Measurements from ENCODE around the gene GRM7. TPM values are rescaled to one million over a fixed set of nuclear protein-coding genes. Genes with fewer than 3 reads are reported as not detected.

The GRM7 gene
- total RNA-seq, 4 donors from 2014 or later: 0.29 to 15.8 (median 0.67) TPM

DNA sequence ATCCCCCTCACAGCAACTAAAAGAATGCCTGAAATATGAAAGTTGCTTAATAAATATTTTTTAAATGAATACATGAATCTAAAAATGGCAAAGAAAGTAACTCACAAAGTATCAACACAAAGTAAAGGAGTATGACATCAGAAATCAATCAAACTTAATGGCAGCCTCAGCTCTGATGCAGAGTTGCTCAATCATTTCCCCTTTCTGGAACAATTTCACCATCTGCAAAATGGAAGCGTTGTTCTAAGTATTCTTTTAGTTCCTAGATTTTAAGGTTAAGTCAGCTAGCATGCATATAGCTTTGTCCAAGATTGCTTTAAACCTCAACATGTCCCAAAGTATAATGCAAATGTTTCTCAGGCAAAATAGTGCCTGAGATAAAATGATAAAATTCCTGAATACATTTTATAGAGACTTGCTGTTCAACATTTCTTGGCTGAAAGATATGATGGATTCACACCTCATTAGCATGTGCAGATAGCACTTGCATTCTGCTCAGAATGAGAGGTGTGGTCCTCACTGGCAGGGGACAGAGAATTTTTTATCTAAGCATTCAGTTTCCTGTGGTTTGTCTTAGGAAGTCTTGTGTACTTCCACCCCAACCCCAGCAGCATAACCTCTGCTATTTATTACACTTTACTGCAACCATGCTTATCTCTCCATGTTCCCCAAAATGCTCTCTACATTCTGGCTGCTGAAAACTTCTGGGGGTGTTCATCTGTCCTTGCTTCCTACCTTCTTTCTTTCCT lies 429.3 kb downstream of the GRM7 start:
- Histone ChIP-seq H3K4me3 (no peak overlapping the region), H3K36me3 (no peaks in the 10 kb centered on the region), H3K9me3 (no peaks in the 10 kb centered on the region), H3K27ac (no peak overlapping the region), H3K4me1 (no peaks in the 10 kb centered on the region), H3K27me3 (no peaks in the 10 kb centered on the region)
- no peak for TF ChIP-seq POLR2A (IDR thresholded peaks at IDR 0.05)
- TF ChIP-seq, protein P1, sequence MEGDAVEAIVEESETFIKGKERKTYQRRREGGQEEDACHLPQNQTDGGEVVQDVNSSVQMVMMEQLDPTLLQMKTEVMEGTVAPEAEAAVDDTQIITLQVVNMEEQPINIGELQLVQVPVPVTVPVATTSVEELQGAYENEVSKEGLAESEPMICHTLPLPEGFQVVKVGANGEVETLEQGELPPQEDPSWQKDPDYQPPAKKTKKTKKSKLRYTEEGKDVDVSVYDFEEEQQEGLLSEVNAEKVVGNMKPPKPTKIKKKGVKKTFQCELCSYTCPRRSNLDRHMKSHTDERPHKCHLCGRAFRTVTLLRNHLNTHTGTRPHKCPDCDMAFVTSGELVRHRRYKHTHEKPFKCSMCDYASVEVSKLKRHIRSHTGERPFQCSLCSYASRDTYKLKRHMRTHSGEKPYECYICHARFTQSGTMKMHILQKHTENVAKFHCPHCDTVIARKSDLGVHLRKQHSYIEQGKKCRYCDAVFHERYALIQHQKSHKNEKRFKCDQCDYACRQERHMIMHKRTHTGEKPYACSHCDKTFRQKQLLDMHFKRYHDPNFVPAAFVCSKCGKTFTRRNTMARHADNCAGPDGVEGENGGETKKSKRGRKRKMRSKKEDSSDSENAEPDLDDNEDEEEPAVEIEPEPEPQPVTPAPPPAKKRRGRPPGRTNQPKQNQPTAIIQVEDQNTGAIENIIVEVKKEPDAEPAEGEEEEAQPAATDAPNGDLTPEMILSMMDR (IDR thresholded peaks at IDR 0.05): no peak
- DNase-seq: no peak
- intact Hi-C loops (cut with DNase I; ENCODE audit: low total_unique reads): no loop called here

DNA sequence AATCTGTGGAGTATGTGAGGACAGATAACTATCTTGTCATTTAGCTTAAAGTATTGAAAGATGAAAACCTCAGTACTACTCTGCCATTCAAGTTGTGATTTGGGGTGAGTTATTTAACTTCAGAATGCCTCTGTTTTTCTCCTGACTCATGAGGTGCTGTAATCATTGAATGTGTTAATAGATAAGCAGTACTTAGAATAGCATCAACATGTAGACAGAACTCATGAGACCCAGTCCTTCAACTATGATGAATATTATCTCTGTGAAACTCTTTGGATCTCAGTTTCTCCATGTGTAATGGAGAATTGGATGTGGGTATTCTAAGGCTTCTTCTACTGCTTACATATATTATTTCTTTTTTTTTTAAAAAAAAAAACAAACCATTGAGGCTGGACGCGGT lies 431.4 kb downstream of the GRM7 start:
- intact Hi-C loops (cut with DNase I; ENCODE audit: low total_unique reads): no loop called here
- TF ChIP-seq, protein P1 (IDR thresholded peaks at IDR 0.05): no peak
- TF ChIP-seq POLR2A (IDR thresholded peaks at IDR 0.05): no peak
- no peaks in the 10 kb centered on the region for H3K9me3 ChIP-seq
- no peak for DNase-seq
- no peak overlapping the region for H3K27ac ChIP-seq
- H3K27me3 ChIP-seq: no peaks in the 10 kb centered on the region
- H3K4me1 ChIP-seq: no peaks in the 10 kb centered on the region
- no peaks in the 10 kb centered on the region for H3K36me3 ChIP-seq
- H3K4me3 ChIP-seq: no peak overlapping the region

DNA sequence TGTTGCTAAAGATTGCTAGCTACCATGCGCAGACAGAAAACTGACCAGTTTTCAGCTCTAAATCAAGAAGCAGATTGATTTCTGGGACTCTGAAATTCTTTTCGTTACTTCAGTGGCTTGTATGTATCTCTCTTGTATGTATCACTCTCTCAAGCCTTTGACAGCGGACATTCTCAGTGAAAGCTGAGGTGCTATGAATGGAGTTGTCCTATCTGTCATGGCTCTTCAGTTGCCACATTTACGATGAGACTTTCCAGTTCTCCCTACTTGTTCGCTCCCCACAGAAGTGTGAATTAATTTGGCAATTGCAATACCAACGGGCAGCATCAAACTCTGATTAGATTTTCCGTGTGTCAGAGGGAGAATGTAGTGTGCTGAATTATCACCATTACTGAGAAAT lies 432.4 kb downstream of the GRM7 start:
- Histone ChIP-seq H3K4me3 (no peak overlapping the region), H3K4me1 (no peaks in the 10 kb centered on the region), H3K27ac (no peak overlapping the region), H3K36me3 (no peaks in the 10 kb centered on the region), H3K9me3 (no peaks in the 10 kb centered on the region), H3K27me3 (no peaks in the 10 kb centered on the region)
- TF ChIP-seq POLR2A (IDR thresholded peaks at IDR 0.05): no peak
- TF ChIP-seq, protein P1 (IDR thresholded peaks at IDR 0.05): no peak
- intact Hi-C loops (cut with DNase I; ENCODE audit: low total_unique reads): no loop called here
- no peak for DNase-seq

DNA sequence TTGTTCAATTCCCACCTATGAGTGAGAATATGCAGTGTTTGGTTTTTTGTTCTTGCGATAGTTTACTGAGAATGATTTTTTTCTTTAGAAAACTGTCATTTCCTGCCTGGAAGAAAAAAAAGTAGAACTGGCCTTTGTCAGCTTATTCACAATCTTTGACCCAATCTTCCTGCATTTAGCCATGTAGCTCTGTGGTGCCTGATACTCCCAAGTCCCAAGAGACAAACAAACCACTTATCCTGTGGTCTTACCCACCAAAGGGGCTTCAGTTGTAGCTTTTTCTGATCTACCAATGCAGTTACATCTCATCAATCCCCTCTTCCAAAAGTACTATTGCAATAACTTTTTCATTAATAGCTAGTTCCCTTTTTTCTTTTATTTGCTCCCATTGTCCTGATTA lies 444.6 kb downstream of the GRM7 start:
- Histone ChIP-seq H3K9me3 (peaks cover 0 to 10% of the 10 kb centered on the region in 2 donors), H3K27me3 (no peaks in the 10 kb centered on the region), H3K36me3 (no peaks in the 10 kb centered on the region), H3K27ac (no peak overlapping the region), H3K4me1 (peaks cover 0 to 6% of the 10 kb centered on the region in 2 donors), H3K4me3 (no peak overlapping the region)
- intact Hi-C loops (cut with DNase I; ENCODE audit: low total_unique reads): no loop called here
- TF ChIP-seq, protein P1 (IDR thresholded peaks at IDR 0.05): no peak
- no peak for TF ChIP-seq POLR2A (IDR thresholded peaks at IDR 0.05)
- DNase-seq: no peak

DNA sequence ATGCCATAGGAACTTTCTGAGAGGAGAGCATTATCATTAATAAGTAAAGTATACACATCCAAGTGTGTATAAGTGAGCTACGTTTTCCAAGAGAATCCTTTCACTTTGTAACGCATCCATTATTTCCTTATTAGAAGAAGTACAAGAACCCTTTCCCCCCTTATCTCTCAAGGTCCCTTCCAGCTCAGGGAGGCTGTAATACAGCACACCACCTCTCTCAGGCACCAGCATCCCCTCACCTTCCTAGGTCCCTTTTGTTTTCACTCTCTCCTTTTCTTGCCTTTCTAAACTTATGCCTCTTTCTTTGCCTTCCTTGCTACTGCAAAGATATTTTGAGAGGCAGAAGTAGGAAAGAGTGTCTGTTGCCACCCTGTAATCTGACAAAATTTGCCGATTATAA lies 446.0 kb downstream of the GRM7 start:
- Histone ChIP-seq H3K4me3 (no peak overlapping the region), H3K9me3 (peaks cover 0 to 10% of the 10 kb centered on the region in 2 donors), H3K27ac (no peak overlapping the region), H3K36me3 (no peaks in the 10 kb centered on the region), H3K27me3 (no peaks in the 10 kb centered on the region), H3K4me1 (peaks cover 0 to 6% of the 10 kb centered on the region in 2 donors)
- intact Hi-C loops (cut with DNase I; ENCODE audit: low total_unique reads): no loop called here
- TF ChIP-seq POLR2A (IDR thresholded peaks at IDR 0.05): no peak
- TF ChIP-seq, protein P1 (IDR thresholded peaks at IDR 0.05): no peak
- no peak for DNase-seq
